Measurements from ENCODE around the gene CNTNAP2. TPM values are rescaled to one million over a fixed set of nuclear protein-coding genes. Genes with fewer than 3 reads are reported as not detected.
A peak's percentile ranks its signal among the peaks of the same experiment; 100 is the strongest.

CNTNAP2 gene
- total and polyA plus RNA-seq, 8 donors: 0.94 to 42.5 (median 38.6) TPM

- intact Hi-C loops (cut with DNase I): no loop called here
- H3K27me3 ChIP-seq: no peaks in the 10 kb centered on the region
- H3K27ac ChIP-seq: no peak overlapping the region
- no peaks in the 10 kb centered on the region for H3K4me1 ChIP-seq
- DNase-seq: no peak
- no peak overlapping the region for H3K4me3 ChIP-seq
- ATAC-seq: no peak
- H3K9me3 ChIP-seq: no peaks in the 10 kb centered on the region
- H3K36me3 ChIP-seq: no peaks in the 10 kb centered on the region
- TF ChIP-seq CTCF (IDR thresholded peaks at IDR 0.05): no peak
Measured at GRCh38 chr7:148209643-148210190, 2093.1 kb downstream of the CNTNAP2 start.

GRCh38 chr7:148210804-148211325, 2094.3 kb downstream of the CNTNAP2 start:
- H3K4me3 ChIP-seq: no peak overlapping the region
- H3K36me3 ChIP-seq: no peaks in the 10 kb centered on the region
- H3K4me1 ChIP-seq: no peaks in the 10 kb centered on the region
- H3K27ac ChIP-seq: no peak overlapping the region
- H3K27me3 ChIP-seq: no peaks in the 10 kb centered on the region
- DNase-seq (no peak), ATAC-seq (no peak)
- H3K9me3 ChIP-seq: no peaks in the 10 kb centered on the region
- TF ChIP-seq CTCF (IDR thresholded peaks at IDR 0.05): no peak
- intact Hi-C loops (cut with DNase I): no loop called here

GRCh38 chr7:148211740-148212151, 2095.1 kb downstream of the CNTNAP2 start:
- no peak overlapping the region for H3K27ac ChIP-seq
- no peaks in the 10 kb centered on the region for H3K27me3 ChIP-seq
- no peak overlapping the region for H3K4me3 ChIP-seq
- ATAC-seq (no peak), DNase-seq (peak in 2 of 4 donors; percentile 75 to 83)
- H3K36me3 ChIP-seq: no peaks in the 10 kb centered on the region
- no peaks in the 10 kb centered on the region for H3K4me1 ChIP-seq
- intact Hi-C loops (cut with DNase I): no loop called here
- H3K9me3 ChIP-seq: peaks cover 0 to 1% of the 10 kb centered on the region in 2 donors
- no peak for TF ChIP-seq CTCF (IDR thresholded peaks at IDR 0.05)

GRCh38 chr7:148212731-148213130, 2096.1 kb downstream of the CNTNAP2 start:
- Histone ChIP-seq H3K36me3 (no peaks in the 10 kb centered on the region), H3K27ac (no peak overlapping the region), H3K27me3 (no peaks in the 10 kb centered on the region), H3K4me3 (no peak overlapping the region), H3K4me1 (no peaks in the 10 kb centered on the region), H3K9me3 (peaks cover 0 to 2% of the 10 kb centered on the region in 2 donors)
- intact Hi-C loops (cut with DNase I): no loop called here
- no peak for ATAC-seq
- TF ChIP-seq CTCF (IDR thresholded peaks at IDR 0.05): no peak
- DNase-seq: no peak

- H3K4me1 ChIP-seq: no peaks in the 10 kb centered on the region
- H3K4me3 ChIP-seq: no peak overlapping the region
- DNase-seq: no peak
- TF ChIP-seq CTCF (IDR thresholded peaks at IDR 0.05): no peak
- ATAC-seq: no peak
- peaks cover 0 to 2% of the 10 kb centered on the region in 2 donors for H3K9me3 ChIP-seq
- H3K27me3 ChIP-seq: no peaks in the 10 kb centered on the region
- intact Hi-C loops (cut with DNase I): no loop called here
- no peaks in the 10 kb centered on the region for H3K36me3 ChIP-seq
- H3K27ac ChIP-seq: no peak overlapping the region
Measured at GRCh38 chr7:148214101-148214500, 2097.5 kb downstream of the CNTNAP2 start.

Measured in left lung (tissue), 10 donors.